GM19035 (cell line): Measurements from ENCODE around the gene SLC38A3.
"Not testable (repeated sequence)": the region's sequence is repeated elsewhere in the genome, so short reads cannot be mapped to it uniquely, and the experiment has no call there.

Experiments
- ATAC-seq: cut with Tn5 transposase; IDR thresholded peaks from one replicate; pipeline ENCODE4 v1.9.1; 2021; ENCODE audit not compliant: unreplicated experiment

SLC38A3 gene

GRCh38 chr3:50230104-50230793 is 25.2 kb downstream of the SLC38A3 start:
- no peak for ATAC-seq

- ATAC-seq, result no peak
These were observed 25.7 kb downstream of the SLC38A3 start for GRCh38 chr3:50230794-50231125.

- no peak for ATAC-seq
These were observed 26.5 kb downstream of the SLC38A3 start for GRCh38 chr3:50231581-50231980.

- ATAC-seq, result no peak
These were observed 27.2 kb downstream of the SLC38A3 start for GRCh38 chr3:50232303-50232702.

GRCh38 chr3:50233176-50233575 is 28.1 kb downstream of the SLC38A3 start:
- ATAC-seq, result no peak

GRCh38 chr3:50235716-50236483 is 30.8 kb downstream of the SLC38A3 start, which contains the start of gene GNAI2:
Gene GNAI2, plus strand, starts transcription at chr3:50236204. Its CDS starts 132 bp downstream, at chr3:50236336.
- ATAC-seq, result peak; percentile 92

GRCh38 chr3:50236484-50237132 is 31.5 kb downstream of the SLC38A3 start:
- ATAC-seq, result no peak

- ATAC-seq, result no peak
These were observed 32.1 kb downstream of the SLC38A3 start for GRCh38 chr3:50237133-50237651.

GRCh38 chr3:50237754-50238548 is 32.9 kb downstream of the SLC38A3 start:
- no peak for ATAC-seq

- ATAC-seq, result no peak
These were observed 33.5 kb downstream of the SLC38A3 start for GRCh38 chr3:50238549-50239026.

- ATAC-seq, result no peak
These were observed 34.6 kb downstream of the SLC38A3 start for GRCh38 chr3:50239649-50240048.

- ATAC-seq, result no peak
These were observed 36.1 kb downstream of the SLC38A3 start for GRCh38 chr3:50241163-50241562.

GRCh38 chr3:50241713-50242380 is 36.8 kb downstream of the SLC38A3 start:
- no peak for ATAC-seq

GRCh38 chr3:50242381-50242770 is 37.3 kb downstream of the SLC38A3 start:
- ATAC-seq, result no peak

- no peak for ATAC-seq
These were observed 37.9 kb downstream of the SLC38A3 start for GRCh38 chr3:50242851-50243542.

- no peak for ATAC-seq
These were observed 38.4 kb downstream of the SLC38A3 start for GRCh38 chr3:50243543-50243895.

GRCh38 chr3:50244813-50245212 is 39.7 kb downstream of the SLC38A3 start:
- ATAC-seq, result not testable (repeated sequence)

GRCh38 chr3:50245251-50245745 is 40.2 kb downstream of the SLC38A3 start:
- no peak for ATAC-seq

- ATAC-seq, result peak; percentile 73
These were observed 40.9 kb downstream of the SLC38A3 start for GRCh38 chr3:50245831-50246516.
